PC-9 (cell line): ENCODE results near the gene FLNB. TPM values are rescaled to one million over a fixed set of nuclear protein-coding genes. Genes with fewer than 3 reads are reported as not detected.

Experiments used
- BruUV-seq: library from RNA; stranded (reverse); fragments of 400-500 nt; replicated peaks from 2 replicates; lab custom pipeline; 2021; lab: Mats Ljungman, UMichigan
- CTCF ChIA-PET: fragments of 300-600 bp; sonication (Branson Sonifier 250); formaldehyde crosslinking; loops from one replicate; lab custom pipeline; 2022; ENCODE audit warnings: antibody characterized with exemption; lab: Charles Lee
- POLR2A ChIA-PET: fragments of 300-600 bp; sonication (Branson Sonifier 250); formaldehyde crosslinking; loops from one replicate; lab custom pipeline; 2022; ENCODE audit warnings: antibody characterized with exemption; ENCODE audit not compliant: unreplicated experiment; lab: Charles Lee
- DNase-seq, 2 experiments: peaks; one replicate each; pipeline versions ENCODE4 v3.0.0 to v3.0.0-alpha.2; 2015 to 2022; ENCODE audit warnings: mixed read lengths in 1 of 2
- H2AFZ ChIP-seq: fragments of 200-600 bp; sonication (generic); 2 replicates; pipeline ENCODE4 v1.8.1; 2017; ENCODE audit warnings: antibody characterized with exemption
- H3F3A ChIP-seq: fragments of 200-600 bp; sonication (generic); 2 replicates; pipeline ENCODE4 v1.8.1; 2017; ENCODE audit warnings: antibody characterized with exemption, mild to moderate bottlenecking, low read depth; ENCODE audit not compliant: insufficient read depth
- H3K27ac ChIP-seq: fragments of 200-600 bp; sonication (generic); 2 replicates; pipeline ENCODE4 v1.6.1; 2016; ENCODE audit warnings: mixed run types
- H3K27me3 ChIP-seq: fragments of 200-600 bp; sonication (generic); 2 replicates; pipeline ENCODE4 v1.6.1; 2016; ENCODE audit warnings: low read depth, mixed run types; ENCODE audit not compliant: insufficient read depth
- H3K36me3 ChIP-seq: fragments of 200-600 bp; sonication (generic); 2 replicates; pipeline ENCODE4 v1.6.1; 2016; ENCODE audit warnings: low read depth, mixed run types
- H3K4me1 ChIP-seq: fragments of 200-600 bp; sonication (generic); replicated peaks from 2 replicates; pipeline ENCODE4 v1.6.1; 2016; ENCODE audit warnings: mixed run types; ENCODE audit not compliant: insufficient read depth
- H3K4me2 ChIP-seq: fragments of 200-600 bp; sonication (generic); 2 replicates; pipeline ENCODE4 v1.6.1; 2017; ENCODE audit warnings: mixed run types
- H3K4me3 ChIP-seq: fragments of 200-600 bp; sonication (generic); 2 replicates; pipeline ENCODE4 v1.6.1; 2016; ENCODE audit warnings: mixed run types
- H3K79me2 ChIP-seq: fragments of 200-600 bp; sonication (generic); 2 replicates; pipeline ENCODE4 v1.6.1; 2017; ENCODE audit warnings: low read depth, mixed run types
- H3K9me2 ChIP-seq: fragments of 200-600 bp; sonication (generic); 2 replicates; pipeline ENCODE4 v1.8.1; 2017; ENCODE audit warnings: mild to moderate bottlenecking; ENCODE audit not compliant: insufficient read depth
- H3K9me3 ChIP-seq: fragments of 200-600 bp; sonication (generic); 2 replicates; pipeline ENCODE4 v1.8.1; 2016; ENCODE audit warnings: low read depth; ENCODE audit not compliant: insufficient read depth
- H4K20me1 ChIP-seq: fragments of 200-600 bp; sonication (generic); 2 replicates; pipeline ENCODE4 v1.8.1; 2017; ENCODE audit not compliant: insufficient read depth
- CTCF ChIP-seq: fragments of 200-600 bp; sonication (generic); conservative IDR thresholded peaks from 2 replicates; pipeline ENCODE4 v1.6.1; 2017; ENCODE audit warnings: mixed run types, antibody characterized with exemption, mild to moderate bottlenecking, moderate library complexity
- EZH2 ChIP-seq: fragments of 200-600 bp; sonication (generic); IDR thresholded peaks from 2 replicates; pipeline ENCODE4 v1.8.0; 2017; ENCODE audit warnings: antibody characterized with exemption, low read depth
- intact Hi-C: fragments of 100-400 bp; cut with micrococcal nuclease; formaldehyde crosslinking; loops from one replicate; pipeline ENCODE4 v1.10.0; 2022; ENCODE audit not compliant: unreplicated experiment
- total RNA-seq: library from RNA; stranded (reverse); gene quantifications from 2 replicates; pipeline ENCODE4 v1.2.3, GENCODE V29; 2021

Gene FLNB
- total RNA-seq, 1 experiment from 2014 or later: 349 TPM

GRCh38 chr3:58124387-58124786 lies 116.2 kb downstream of the FLNB start:
- no peaks in the 10 kb centered on the region for H3K9me3 ChIP-seq
- intact Hi-C loops: no loop called here
- TF ChIP-seq EZH2 (no peak), CTCF (no peak)
- DNase-seq: no peak
- BruUV-seq: no TSS peak
- H3F3A ChIP-seq: peaks cover 32% of the 10 kb centered on the region; the same call in 1 of the 2 replicates
- no peaks in the 10 kb centered on the region for H3K79me2 ChIP-seq
- H3K4me3 ChIP-seq: no peak overlapping the region
- no peak overlapping the region for H3K27ac ChIP-seq
- no peaks in the 10 kb centered on the region; the same call in 1 of the 2 replicates for H4K20me1 ChIP-seq
- H3K36me3 ChIP-seq: 0 out of 2 replicates have a peak, but pooled peaks cover 13% of the 10 kb centered on the region
- H3K9me2 ChIP-seq: no peaks in the 10 kb centered on the region
- H2AFZ ChIP-seq: no peak overlapping the region
- POLR2A ChIA-PET: no interaction called here
- CTCF ChIA-PET: no interaction called here
- no peaks in the 10 kb centered on the region for H3K4me1 ChIP-seq
- H3K4me2 ChIP-seq: no peak overlapping the region
- H3K27me3 ChIP-seq: no peaks in the 10 kb centered on the region

- no peak overlapping the region for H2AFZ ChIP-seq
- H3K27me3 ChIP-seq: no peaks in the 10 kb centered on the region
- H3K36me3 ChIP-seq: 0 out of 2 replicates have a peak, but pooled peaks cover 8% of the 10 kb centered on the region
- peaks cover 17% of the 10 kb centered on the region; the same call in 1 of the 2 replicates for H3F3A ChIP-seq
- intact Hi-C loops: no loop called here
- H3K79me2 ChIP-seq: no peaks in the 10 kb centered on the region
- CTCF ChIA-PET: no interaction called here
- H3K27ac ChIP-seq: no peak overlapping the region
- H3K4me3 ChIP-seq: no peak overlapping the region
- no TSS peak for BruUV-seq
- H3K9me3 ChIP-seq: no peaks in the 10 kb centered on the region
- TF ChIP-seq EZH2 (no peak), CTCF (no peak)
- POLR2A ChIA-PET: interaction anchor here (0.6 kb wide), 1 partner anchor 10 kb away, joined by 4 read pairs; no protein-coding TSS in a partner anchor
- H3K4me2 ChIP-seq: no peak overlapping the region
- no peaks in the 10 kb centered on the region for H3K9me2 ChIP-seq
- H4K20me1 ChIP-seq: peaks cover 8% of the 10 kb centered on the region; the same call in 1 of the 2 replicates
- no peaks in the 10 kb centered on the region for H3K4me1 ChIP-seq
- DNase-seq: no peak
Measured at GRCh38 chr3:58129041-58129770, 121.0 kb downstream of the FLNB start.

- BruUV-seq: no TSS peak
- intact Hi-C loops: no loop called here
- H3K27me3 ChIP-seq: no peaks in the 10 kb centered on the region
- H3F3A ChIP-seq: peaks cover 15% of the 10 kb centered on the region; the same call in 1 of the 2 replicates
- H3K79me2 ChIP-seq: no peaks in the 10 kb centered on the region
- no peaks in the 10 kb centered on the region for H3K9me2 ChIP-seq
- H2AFZ ChIP-seq: no peak overlapping the region
- no peak for DNase-seq
- ChIA-PET CTCF (no interaction called here), POLR2A (interaction anchor here (0.6 kb wide), 1 partner anchor 181 kb away, joined by 7 read pairs; no protein-coding TSS in a partner anchor)
- TF ChIP-seq EZH2: no peak
- no peak for TF ChIP-seq CTCF
- no peaks in the 10 kb centered on the region for H3K4me1 ChIP-seq
- H3K27ac ChIP-seq: no peak overlapping the region
- H4K20me1 ChIP-seq: peaks cover 13% of the 10 kb centered on the region; the same call in 1 of the 2 replicates
- no peak overlapping the region for H3K4me3 ChIP-seq
- H3K9me3 ChIP-seq: no peaks in the 10 kb centered on the region
- 0 out of 2 replicates have a peak, but pooled peaks cover 3% of the 10 kb centered on the region for H3K36me3 ChIP-seq
- no peak overlapping the region for H3K4me2 ChIP-seq
Measured at GRCh38 chr3:58130591-58130990, 122.4 kb downstream of the FLNB start.
